Right kidney (tissue), 1 donor: ENCODE data around the gene RHOH.

Source experiments
- DNase-seq: peaks from one replicate; pipeline ENCODE4 v3.0.0-alpha.2; 2016

RHOH gene

DNA sequence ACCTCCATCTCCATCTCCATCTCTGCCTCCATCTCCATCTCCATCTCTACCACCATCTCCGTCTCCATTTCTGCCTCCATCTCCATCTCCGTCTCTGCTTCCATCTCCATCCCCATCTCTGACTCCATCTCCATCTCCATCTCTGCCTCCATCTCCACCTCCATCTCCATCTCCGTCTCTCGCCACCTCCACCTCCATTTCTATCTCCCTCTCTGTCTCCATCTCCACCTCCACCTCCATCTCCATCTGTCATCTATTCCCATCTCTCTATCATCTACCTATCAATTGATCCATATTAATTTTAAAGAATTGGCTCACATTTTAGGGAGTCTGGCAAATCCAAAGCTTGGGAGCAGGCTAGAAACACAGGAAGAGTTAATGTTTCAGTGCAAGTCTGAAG lies 98.7 kb downstream of the RHOH start:
- no peak for DNase-seq
